IMR-90 (cell line): ENCODE results near the gene RAI14. TPM values are rescaled to one million over a fixed set of nuclear protein-coding genes. Genes with fewer than 3 reads are reported as not detected.

Experiments used
- ATAC-seq: fragments of 200-7000 bp; cut with Tn5 transposase; 2 replicates; pipeline ENCODE4 v1.9.1; 2020; ENCODE audit warnings: low read depth, mild to moderate bottlenecking, moderate library complexity
- BruUV-seq: library from RNA; stranded (reverse); fragments of 400-500 nt; replicated peaks from 2 replicates; lab custom pipeline; 2021; lab: Mats Ljungman, UMichigan
- CTCF ChIA-PET: fragments of 300-600 bp; formaldehyde crosslinking; extraction: SDS; loops from one replicate; lab custom pipeline; 2021; ENCODE audit warnings: antibody characterized with exemption; lab: Yijun Ruan, JAX
- POLR2A ChIA-PET: fragments of 300-600 bp; sonication (Branson Sonifier 250); formaldehyde crosslinking; loops from one replicate; lab custom pipeline; 2022; ENCODE audit warnings: antibody characterized with exemption; ENCODE audit not compliant: unreplicated experiment; lab: Charles Lee
- DNase-seq: peaks from one replicate; pipeline ENCODE4 v3.0.0; 2013
- H2AFZ ChIP-seq: replicated peaks from 2 replicates; pipeline ENCODE3; 2013; ENCODE audit warnings: low read length, mild to moderate bottlenecking; ENCODE audit not compliant: poor library complexity
- H2AK5ac ChIP-seq: 2 replicates; pipeline ENCODE4 v1.6.1; 2013; ENCODE audit warnings: low read depth, low read length, inconsistent platforms
- H2AK9ac ChIP-seq: replicated peaks from 2 replicates; pipeline ENCODE3; 2013; ENCODE audit warnings: mild to moderate bottlenecking, low read depth, low read length, moderate library complexity; ENCODE audit not compliant: poor library complexity
- H2BK120ac ChIP-seq: 2 replicates; pipeline ENCODE4 v1.6.1; 2013; ENCODE audit warnings: low read depth, low read length, inconsistent platforms
- H2BK15ac ChIP-seq: 3 replicates; pipeline ENCODE4 v1.6.1; 2013; ENCODE audit warnings: low read depth, low read length, inconsistent platforms
- H2BK20ac ChIP-seq: 2 replicates; pipeline ENCODE4 v1.6.1; 2013; ENCODE audit warnings: low read depth, mild to moderate bottlenecking, inconsistent platforms, low read length, moderate library complexity
- H2BK5ac ChIP-seq: 2 replicates; pipeline ENCODE4 v1.6.1; 2013; ENCODE audit warnings: mild to moderate bottlenecking, low read depth, low read length, inconsistent platforms; ENCODE audit not compliant: poor library complexity, severe bottlenecking
- H3K14ac ChIP-seq: replicated peaks from 2 replicates; pipeline ENCODE4 v1.6.1; 2013; ENCODE audit warnings: low read depth, low read length, inconsistent platforms
- H3K18ac ChIP-seq: 2 replicates; pipeline ENCODE4 v1.6.1; 2013; ENCODE audit warnings: low read depth, low read length, control low read depth
- H3K23ac ChIP-seq: 2 replicates; pipeline ENCODE4 v1.6.1; 2013; ENCODE audit warnings: low read depth, low read length, inconsistent platforms
- H3K27ac ChIP-seq: 2 replicates; pipeline ENCODE4 v1.5.1; 2013; ENCODE audit warnings: mild to moderate bottlenecking, control low read depth, low read length; ENCODE audit not compliant: insufficient read depth
- H3K27me3 ChIP-seq: 2 replicates; pipeline ENCODE4 v1.6.1; 2013; ENCODE audit warnings: low read length; ENCODE audit not compliant: control insufficient read depth, insufficient read depth
- H3K36me3 ChIP-seq: 2 replicates; pipeline ENCODE4 v1.6.1; 2013; ENCODE audit warnings: low read length, mixed read lengths; ENCODE audit not compliant: control insufficient read depth, insufficient read depth
- H3K4ac ChIP-seq: 2 replicates; pipeline ENCODE4 v1.6.1; 2013; ENCODE audit warnings: low read depth, low read length, inconsistent platforms
- H3K4me1 ChIP-seq: 2 replicates; pipeline ENCODE4 v1.6.1; 2013; ENCODE audit warnings: low read length, mixed read lengths; ENCODE audit not compliant: control insufficient read depth, insufficient read depth
- H3K4me2 ChIP-seq: 2 replicates; pipeline ENCODE4 v1.6.1; 2013; ENCODE audit warnings: low read depth, mild to moderate bottlenecking, control low read depth, low read length, moderate library complexity
- H3K4me3 ChIP-seq: 2 replicates; pipeline ENCODE4 v1.5.1; 2013; ENCODE audit warnings: low read depth, mild to moderate bottlenecking, control low read depth, low read length, moderate library complexity; ENCODE audit not compliant: insufficient read depth
- H3K56ac ChIP-seq: 2 replicates; pipeline ENCODE4 v1.6.1; 2013; ENCODE audit warnings: low read length, inconsistent platforms; ENCODE audit not compliant: insufficient read depth; ENCODE audit errors: extremely low read depth
- H3K79me1 ChIP-seq, 2 experiments: 2 replicates each; pipeline ENCODE4 v1.6.1; 2013; ENCODE audit warnings: low read length in 2 of 2, inconsistent platforms in 1 of 2, low read depth in 1 of 2
- H3K9ac ChIP-seq: 2 replicates; pipeline ENCODE4 v1.6.1; 2013; ENCODE audit warnings: low read depth, low read length, control low read depth
- H3K9me1 ChIP-seq: 2 replicates; pipeline ENCODE4 v1.6.1; 2013; ENCODE audit warnings: low read length, inconsistent platforms; ENCODE audit not compliant: insufficient read depth
- H3K9me3 ChIP-seq: 2 replicates; pipeline ENCODE4 v1.6.1; 2013; ENCODE audit warnings: low read length; ENCODE audit not compliant: control insufficient read depth, insufficient read depth
- H4K20me1 ChIP-seq: 2 replicates; pipeline ENCODE4 v1.6.1; 2013; ENCODE audit warnings: low read length, inconsistent platforms; ENCODE audit not compliant: insufficient read depth
- H4K5ac ChIP-seq: 2 replicates; pipeline ENCODE4 v1.6.1; 2013; ENCODE audit warnings: mild to moderate bottlenecking, low read depth, low read length, control low read depth
- H4K8ac ChIP-seq, 2 experiments: 2 replicates each; pipeline ENCODE4 v1.6.1; 2013; ENCODE audit warnings: low read depth in 2 of 2, low read length in 2 of 2, control low read depth in 1 of 2, inconsistent platforms in 1 of 2
- H4K91ac ChIP-seq: 2 replicates; pipeline ENCODE4 v1.6.1; 2013; ENCODE audit warnings: low read depth, low read length, inconsistent platforms; ENCODE audit not compliant: insufficient read depth
- BHLHE40 ChIP-seq: fragments of 150-350 bp; IDR thresholded peaks from 2 replicates; pipeline ENCODE4 v1.6.1; 2016; ENCODE audit warnings: mild to moderate bottlenecking, low read depth, low read length
- CEBPB ChIP-seq: IDR thresholded peaks from 2 replicates; pipeline ENCODE4 v1.6.1; 2012; ENCODE audit warnings: low read depth, low read length, improper control_type of control experiment
- CHD1 ChIP-seq: IDR thresholded peaks from 2 replicates; pipeline ENCODE4 v1.6.1; 2012; ENCODE audit warnings: low read depth, low read length, improper control_type of control experiment
- CTCF ChIP-seq: conservative IDR thresholded peaks from 2 replicates; pipeline ENCODE4 v1.5.1; 2012; ENCODE audit warnings: mild to moderate bottlenecking, low read depth, low read length, improper control_type of control experiment
- ELK1 ChIP-seq: fragments of 150-350 bp; IDR thresholded peaks from 2 replicates; pipeline ENCODE4 v1.6.1; 2016; ENCODE audit warnings: low read depth, mild to moderate bottlenecking, low read length, moderate library complexity, borderline replicate concordance
- MAFK ChIP-seq: IDR thresholded peaks from 2 replicates; pipeline ENCODE4 v1.6.1; 2012; ENCODE audit warnings: low read depth, low read length, improper control_type of control experiment
- MAZ ChIP-seq: IDR thresholded peaks from 2 replicates; pipeline ENCODE4 v1.6.1; 2012; ENCODE audit warnings: low read depth, mild to moderate bottlenecking, low read length, improper control_type of control experiment, moderate library complexity, borderline replicate concordance
- MXI1 ChIP-seq: IDR thresholded peaks from 2 replicates; pipeline ENCODE4 v1.6.1; 2012; ENCODE audit warnings: low read depth, mild to moderate bottlenecking, low read length, moderate library complexity, borderline replicate concordance
- NFE2L2 ChIP-seq: fragments of 150-350 bp; IDR thresholded peaks from 2 replicates; pipeline ENCODE4 v1.6.1; 2016; ENCODE audit warnings: low read depth, mild to moderate bottlenecking, low read length
- RAD21 ChIP-seq: IDR thresholded peaks from 2 replicates; pipeline ENCODE4 v1.6.1; 2012; ENCODE audit warnings: low read length, improper control_type of control experiment
- SMC3 ChIP-seq: fragments of 150-350 bp; IDR thresholded peaks from 2 replicates; pipeline ENCODE4 v1.6.1; 2016; ENCODE audit warnings: low read depth, mild to moderate bottlenecking, antibody characterized with exemption, low read length, moderate library complexity
- WGBS, 2 experiments: methylation state at CpG; one replicate each; pipeline versions ENCODE4 v1.1.5 to v1.1.7; 2013; ENCODE audit warnings: missing lambda C conversion rate in 2 of 2; ENCODE audit not compliant: insufficient read length in 1 of 2; ENCODE audit errors: extremely low coverage in 2 of 2; 5-methylcytosine and 5-hydroxymethylcytosine counted together
- dilution Hi-C: fragments of 300-500 bp; cut with HindIII; formaldehyde crosslinking; loops from one replicate; pipeline ENCODE4 v1.14.3; 2018; ENCODE audit warnings: low sequenced_read_pairs; ENCODE audit not compliant: unreplicated experiment
- in situ Hi-C: fragments of 300-500 bp; cut with MboI; formaldehyde crosslinking; loops from 3 replicates; pipeline ENCODE4 v1.14.3; 2019; ENCODE audit warnings: low sequenced_read_pairs, inconsistent platforms, mixed read lengths
- intact Hi-C: fragments of 100-400 bp; cut with micrococcal nuclease; formaldehyde crosslinking; loops from 2 replicates; pipeline ENCODE4 v1.10.0; 2022
- polyA plus RNA-seq, 3 experiments: library from polyadenylated mRNA; depleted of rRNA; stranded (reverse); fragments of >200 nt; gene quantifications; 2 replicates each; pipeline ENCODE4 v1.2.3, GENCODE V29; 2012; ENCODE audit warnings: low replicate concordance in 1 of 3
- total RNA-seq: library from RNA; depleted of rRNA; stranded (reverse); fragments of >200 nt; gene quantifications from 2 replicates; pipeline ENCODE4 v1.2.3, GENCODE V29; 2012

Gene RAI14
- total and polyA plus RNA-seq, 2 of the 4 experiments (the other 2 are of a cell fraction) = 221 to 267 TPM

- no peaks in the 10 kb centered on the region for H3K9me3 ChIP-seq
- H3K27me3 ChIP-seq = no peaks in the 10 kb centered on the region
- H2BK120ac ChIP-seq = no peak overlapping the region
- peaks cover 27% of the 10 kb centered on the region for H3K9me1 ChIP-seq
- ChIA-PET CTCF (no interaction called here), POLR2A (no interaction called here)
- in situ Hi-C loops = no loop called here
- H3K4me1 ChIP-seq = peaks cover 20% of the 10 kb centered on the region
- no peak overlapping the region for H2AK9ac ChIP-seq
- H2BK15ac ChIP-seq = no peak overlapping the region
- peaks cover 94% of the 10 kb centered on the region for H4K20me1 ChIP-seq
- peaks cover 40 to 91% of the 10 kb centered on the region in 2 experiments for H3K79me1 ChIP-seq
- DNase-seq (no peak), ATAC-seq (no peak)
- no peak overlapping the region for H4K91ac ChIP-seq
- no peak overlapping the region for H3K14ac ChIP-seq
- H3K9ac ChIP-seq = no peak overlapping the region
- H2BK5ac ChIP-seq = no peak overlapping the region
- no TSS peak for BruUV-seq
- H3K18ac ChIP-seq = no peak overlapping the region
- no peak overlapping the region for H3K4me3 ChIP-seq
- no peak overlapping the region for H2AK5ac ChIP-seq
- H2AFZ ChIP-seq = no peak overlapping the region
- H4K5ac ChIP-seq = no peak overlapping the region
- no peak overlapping the region for H4K8ac ChIP-seq
- intact Hi-C loops = no loop called here
- H2BK20ac ChIP-seq = no peak overlapping the region
- no peak overlapping the region for H3K4ac ChIP-seq
- no peak overlapping the region for H3K23ac ChIP-seq
- no CpG with 5 or more reads among the region's 3 CpGs for WGBS, 2 experiments
- dilution Hi-C loops = no loop called here
- H3K56ac ChIP-seq = no peak overlapping the region
- no peak overlapping the region for H3K4me2 ChIP-seq
- no peak overlapping the region for H3K27ac ChIP-seq
- H3K36me3 ChIP-seq = peaks cover 34% of the 10 kb centered on the region
- TF ChIP-seq CEBPB (no peak), CHD1 (no peak), MXI1 (no peak), NFE2L2 (no peak), BHLHE40 (no peak), SMC3 (no peak), ELK1 (no peak), CTCF (no peak), MAZ (no peak), MAFK (no peak), RAD21 (no peak)
These were observed 102.4 kb downstream of the RAI14 start for GRCh38 chr5:34758514-34758913.
